ENCODE results near the gene ATP6V1G2.

Gene ATP6V1G2

GRCh38 chr6:31560697-31561058, 14.3 kb upstream of the ATP6V1G2 start:
- H2BK5ac ChIP-seq (ENCODE audit: low read length) = no peak overlapping the region
- no peaks in the 10 kb centered on the region for H3K27me3 ChIP-seq (ENCODE audit: insufficient read depth, low read length, poor library complexity)
- DNase-seq = no peak
- H2BK15ac ChIP-seq (replicated peaks; ENCODE audit: low read depth) = no peak overlapping the region
- H3K36me3 ChIP-seq (ENCODE audit: control insufficient read depth, insufficient read depth, low read length) = peaks cover 6% of the 10 kb centered on the region
- no peaks in the 10 kb centered on the region for H3K79me2 ChIP-seq (ENCODE audit: control insufficient read depth, insufficient read depth, low read length)
- no peak overlapping the region for H3K4me3 ChIP-seq (ENCODE audit: low read length)
- no peak overlapping the region for H2BK120ac ChIP-seq (ENCODE audit: low read depth, low read length)
- H3K9ac ChIP-seq (ENCODE audit: low read length) = no peak overlapping the region
- H4K8ac ChIP-seq (ENCODE audit: low read depth, low read length) = no peak overlapping the region
- H3K27ac ChIP-seq (ENCODE audit: low read depth, low read length) = no peak overlapping the region
- no peak overlapping the region for H4K5ac ChIP-seq (ENCODE audit: low read length)
- H3K4me2 ChIP-seq (ENCODE audit: low read length) = no peak overlapping the region
- H3K4ac ChIP-seq (ENCODE audit: low read depth, low read length) = no peak overlapping the region
- H3K4me1 ChIP-seq (ENCODE audit: control insufficient read depth, low read depth, low read length) = peaks cover 7% of the 10 kb centered on the region
- no peak overlapping the region for H3K18ac ChIP-seq (ENCODE audit: low read length)
- no peak overlapping the region for H3K56ac ChIP-seq (ENCODE audit: low read length)
- no peak overlapping the region for H3K23ac ChIP-seq (ENCODE audit: low read length)
- no peak overlapping the region for H2AK5ac ChIP-seq (ENCODE audit: low read length)
- no peaks in the 10 kb centered on the region for H3K79me1 ChIP-seq (ENCODE audit: low read length)

- H3K4me3 ChIP-seq (ENCODE audit: low read length) = no peak overlapping the region
- WGBS (ENCODE audit: extremely low coverage, insufficient coverage, low lambda C conversion rate) = no CpG with 5 or more reads among the region's 7 CpGs
- H3K27ac ChIP-seq (ENCODE audit: low read depth, low read length) = peak overlapping the region; percentile 26
These were observed 13.7 kb upstream of the ATP6V1G2 start for GRCh38 chr6:31559958-31560696.

GRCh38 chr6:31559606-31559957, 13.2 kb upstream of the ATP6V1G2 start:
- no peaks in the 10 kb centered on the region for H3K79me2 ChIP-seq (ENCODE audit: control insufficient read depth, insufficient read depth, low read length)
- H3K4me3 ChIP-seq (ENCODE audit: low read length) = no peak overlapping the region
- H2AK5ac ChIP-seq (ENCODE audit: low read length) = no peak overlapping the region
- H2BK15ac ChIP-seq (replicated peaks; ENCODE audit: low read depth) = no peak overlapping the region
- no peak overlapping the region for H4K8ac ChIP-seq (ENCODE audit: low read depth, low read length)
- peaks cover 7% of the 10 kb centered on the region for H3K4me1 ChIP-seq (ENCODE audit: control insufficient read depth, low read depth, low read length)
- WGBS (ENCODE audit: extremely low coverage, insufficient coverage, low lambda C conversion rate) = no CpG with 5 or more reads among the region's 4 CpGs
- peak overlapping the region; percentile 7 for H2BK120ac ChIP-seq (ENCODE audit: low read depth, low read length)
- peak overlapping the region; percentile 5 for H3K56ac ChIP-seq (ENCODE audit: low read length)
- H3K79me1 ChIP-seq (ENCODE audit: low read length) = no peaks in the 10 kb centered on the region
- no peak overlapping the region for H3K9ac ChIP-seq (ENCODE audit: low read length)
- H3K27me3 ChIP-seq (ENCODE audit: insufficient read depth, low read length, poor library complexity) = no peaks in the 10 kb centered on the region
- H3K27ac ChIP-seq (ENCODE audit: low read depth, low read length) = peak overlapping the region; percentile 26
- H3K23ac ChIP-seq (ENCODE audit: low read length) = peak overlapping the region; percentile 45
- H3K36me3 ChIP-seq (ENCODE audit: control insufficient read depth, insufficient read depth, low read length) = peaks cover 6% of the 10 kb centered on the region
- H2BK5ac ChIP-seq (ENCODE audit: low read length) = peak overlapping the region; percentile 67
- H3K4me2 ChIP-seq (ENCODE audit: low read length) = no peak overlapping the region
- H3K18ac ChIP-seq (ENCODE audit: low read length) = no peak overlapping the region
- DNase-seq = no peak
- H3K4ac ChIP-seq (ENCODE audit: low read depth, low read length) = no peak overlapping the region
- H4K5ac ChIP-seq (ENCODE audit: low read length) = no peak overlapping the region

More at GRCh38 chr6:31559958-31560696, 13.7 kb upstream of the ATP6V1G2 start:
- no peaks in the 10 kb centered on the region for H3K79me1 ChIP-seq (ENCODE audit: low read length)
- peaks cover 6% of the 10 kb centered on the region for H3K36me3 ChIP-seq (ENCODE audit: control insufficient read depth, insufficient read depth, low read length)
- peak overlapping the region; percentile 7 for H2BK120ac ChIP-seq (ENCODE audit: low read depth, low read length)
- peak overlapping the region; percentile 0 for H3K56ac ChIP-seq (ENCODE audit: low read length)
- H2BK5ac ChIP-seq (ENCODE audit: low read length) = peak overlapping the region; percentile 67
- H3K4me2 ChIP-seq (ENCODE audit: low read length) = no peak overlapping the region
- H3K79me2 ChIP-seq (ENCODE audit: control insufficient read depth, insufficient read depth, low read length) = no peaks in the 10 kb centered on the region
- H2BK15ac ChIP-seq (replicated peaks; ENCODE audit: low read depth) = no peak overlapping the region
- no peak overlapping the region for H3K9ac ChIP-seq (ENCODE audit: low read length)
- H3K4me1 ChIP-seq (ENCODE audit: control insufficient read depth, low read depth, low read length) = peaks cover 7% of the 10 kb centered on the region
- no peak overlapping the region for H3K23ac ChIP-seq (ENCODE audit: low read length)
- H3K18ac ChIP-seq (ENCODE audit: low read length) = no peak overlapping the region
- H4K5ac ChIP-seq (ENCODE audit: low read length) = no peak overlapping the region
- peak; percentile 83 for DNase-seq
- no peak overlapping the region for H2AK5ac ChIP-seq (ENCODE audit: low read length)
- H4K8ac ChIP-seq (ENCODE audit: low read depth, low read length) = no peak overlapping the region
- no peaks in the 10 kb centered on the region for H3K27me3 ChIP-seq (ENCODE audit: insufficient read depth, low read length, poor library complexity)
- H3K4ac ChIP-seq (ENCODE audit: low read depth, low read length) = no peak overlapping the region

- H4K5ac ChIP-seq (ENCODE audit: low read length) = no peak overlapping the region
These were observed 12.5 kb upstream of the ATP6V1G2 start for GRCh38 chr6:31558631-31559500.

GRCh38 chr6:31558318-31558625, 11.9 kb upstream of the ATP6V1G2 start:
- WGBS (ENCODE audit: extremely low coverage, insufficient coverage, low lambda C conversion rate) = no CpG with 5 or more reads among the region's 8 CpGs
- H3K4me1 ChIP-seq (ENCODE audit: control insufficient read depth, low read depth, low read length) = peaks cover 7% of the 10 kb centered on the region
- H3K4me2 ChIP-seq (ENCODE audit: low read length) = no peak overlapping the region
- no peak for DNase-seq
- no peak overlapping the region for H3K18ac ChIP-seq (ENCODE audit: low read length)
- no peak overlapping the region for H3K4me3 ChIP-seq (ENCODE audit: low read length)
- H2BK120ac ChIP-seq (ENCODE audit: low read depth, low read length) = no peak overlapping the region
- no peak overlapping the region for H2AK5ac ChIP-seq (ENCODE audit: low read length)
- no peak overlapping the region for H3K23ac ChIP-seq (ENCODE audit: low read length)
- H3K27me3 ChIP-seq (ENCODE audit: insufficient read depth, low read length, poor library complexity) = no peaks in the 10 kb centered on the region
- H3K27ac ChIP-seq (ENCODE audit: low read depth, low read length) = no peak overlapping the region
- peaks cover 6% of the 10 kb centered on the region for H3K36me3 ChIP-seq (ENCODE audit: control insufficient read depth, insufficient read depth, low read length)
- no peak overlapping the region for H3K4ac ChIP-seq (ENCODE audit: low read depth, low read length)
- no peak overlapping the region for H2BK15ac ChIP-seq (replicated peaks; ENCODE audit: low read depth)
- no peaks in the 10 kb centered on the region for H3K79me2 ChIP-seq (ENCODE audit: control insufficient read depth, insufficient read depth, low read length)
- no peaks in the 10 kb centered on the region for H3K79me1 ChIP-seq (ENCODE audit: low read length)
- no peak overlapping the region for H2BK5ac ChIP-seq (ENCODE audit: low read length)
- no peak overlapping the region for H3K56ac ChIP-seq (ENCODE audit: low read length)
- no peak overlapping the region for H4K5ac ChIP-seq (ENCODE audit: low read length)
- no peak overlapping the region for H4K8ac ChIP-seq (ENCODE audit: low read depth, low read length)
- no peak overlapping the region for H3K9ac ChIP-seq (ENCODE audit: low read length)

More at GRCh38 chr6:31558631-31559500, 12.5 kb upstream of the ATP6V1G2 start:
- Histone ChIP-seq H2BK5ac (ENCODE audit: low read length) (no peak overlapping the region), H3K9ac (ENCODE audit: low read length) (no peak overlapping the region), H3K36me3 (ENCODE audit: control insufficient read depth, insufficient read depth, low read length) (peaks cover 6% of the 10 kb centered on the region), H3K27me3 (ENCODE audit: insufficient read depth, low read length, poor library complexity) (no peaks in the 10 kb centered on the region), H2BK15ac (replicated peaks; ENCODE audit: low read depth) (no peak overlapping the region), H3K79me2 (ENCODE audit: control insufficient read depth, insufficient read depth, low read length) (no peaks in the 10 kb centered on the region), H3K4me3 (ENCODE audit: low read length) (no peak overlapping the region), H3K27ac (ENCODE audit: low read depth, low read length) (peak overlapping the region; percentile 26), H3K56ac (ENCODE audit: low read length) (no peak overlapping the region), H3K4ac (ENCODE audit: low read depth, low read length) (no peak overlapping the region), H3K23ac (ENCODE audit: low read length) (peak overlapping the region; percentile 45), H3K4me2 (ENCODE audit: low read length) (no peak overlapping the region), H3K79me1 (ENCODE audit: low read length) (no peaks in the 10 kb centered on the region), H2AK5ac (ENCODE audit: low read length) (no peak overlapping the region), H4K8ac (ENCODE audit: low read depth, low read length) (no peak overlapping the region), H3K4me1 (ENCODE audit: control insufficient read depth, low read depth, low read length) (peaks cover 7% of the 10 kb centered on the region), H3K18ac (ENCODE audit: low read length) (no peak overlapping the region), H2BK120ac (ENCODE audit: low read depth, low read length) (peak overlapping the region; percentile 7)
- DNase-seq = no peak
- no CpG with 5 or more reads among the region's 14 CpGs for WGBS (ENCODE audit: extremely low coverage, insufficient coverage, low lambda C conversion rate)

Data from mesendoderm (in vitro differentiated cells).